Astrocyte (in vitro differentiated cells and primary cell): Measurements from ENCODE around the gene STPG3. TPM values are rescaled to one million over a fixed set of nuclear protein-coding genes. Genes with fewer than 3 reads are reported as not detected.

Experiments
- DNase-seq: peaks from one replicate; pipeline ENCODE4 v3.0.0-alpha.2; 2010; ENCODE audit warnings: low read depth
- FAIRE-seq: peaks from 2 replicates; lab custom pipeline; 2011; peaks lifted over from hg19 to GRCh38; lab: Jason Lieb, UNC
- H2AFZ ChIP-seq: 2 replicates; pipeline ENCODE4 v1.6.0; 2012; ENCODE audit warnings: low read depth, low read length, inconsistent platforms
- H3K27ac ChIP-seq: 2 replicates; pipeline ENCODE4 v1.5.1; 2011; ENCODE audit warnings: low read depth, low read length, inconsistent platforms
- H3K27me3 ChIP-seq: 2 replicates; pipeline ENCODE4 v1.6.0; 2011; ENCODE audit warnings: low read length, inconsistent platforms; ENCODE audit not compliant: insufficient read depth
- H3K36me3 ChIP-seq: 2 replicates; pipeline ENCODE4 v1.5.1; 2011; ENCODE audit warnings: low read length, inconsistent platforms; ENCODE audit not compliant: insufficient read depth
- H3K4me1 ChIP-seq: 2 replicates; pipeline ENCODE4 v1.5.1; 2011; ENCODE audit warnings: low read length, inconsistent platforms; ENCODE audit not compliant: insufficient read depth
- H3K4me2 ChIP-seq: 2 replicates; pipeline ENCODE4 v1.6.0; 2012; ENCODE audit warnings: low read length, inconsistent platforms
- H3K4me3 ChIP-seq: 2 replicates; pipeline ENCODE4 v1.5.1; 2011; ENCODE audit warnings: low read depth, mild to moderate bottlenecking, low read length, inconsistent platforms; ENCODE audit not compliant: insufficient read depth
- H3K79me2 ChIP-seq: 2 replicates; pipeline ENCODE4 v1.6.0; 2012; ENCODE audit warnings: mild to moderate bottlenecking, low read length, inconsistent platforms; ENCODE audit not compliant: insufficient read depth
- H3K9ac ChIP-seq: 2 replicates; pipeline ENCODE4 v1.6.0; 2012; ENCODE audit warnings: mild to moderate bottlenecking, low read length, inconsistent platforms
- H3K9me3 ChIP-seq: 2 replicates; pipeline ENCODE4 v1.5.1; 2012; ENCODE audit warnings: low read depth, mild to moderate bottlenecking, low read length, inconsistent platforms; ENCODE audit not compliant: insufficient read depth
- H4K20me1 ChIP-seq: 2 replicates; pipeline ENCODE4 v1.6.0; 2012; ENCODE audit warnings: low read length, inconsistent platforms; ENCODE audit not compliant: insufficient read depth
- H3K27ac Mint-ChIP-seq: one replicate; pipeline ENCODE4 v1.8.0; 2021; ENCODE audit warnings: mild to moderate bottlenecking, mixed read lengths; ENCODE audit not compliant: unreplicated experiment
- H3K27me3 Mint-ChIP-seq: one replicate; pipeline ENCODE4 v1.8.0; 2021; ENCODE audit warnings: low read depth, mixed read lengths; ENCODE audit not compliant: unreplicated experiment
- H3K36me3 Mint-ChIP-seq: one replicate; pipeline ENCODE4 v1.8.0; 2021; ENCODE audit warnings: low read depth, mixed read lengths; ENCODE audit not compliant: unreplicated experiment
- H3K4me1 Mint-ChIP-seq: one replicate; pipeline ENCODE4 v1.8.0; 2021; ENCODE audit warnings: low read depth, mixed read lengths; ENCODE audit not compliant: unreplicated experiment
- H3K4me3 Mint-ChIP-seq: one replicate; pipeline ENCODE4 v1.8.0; 2021; ENCODE audit warnings: mild to moderate bottlenecking, moderate library complexity, mixed read lengths; ENCODE audit not compliant: unreplicated experiment
- H3K9me3 Mint-ChIP-seq: one replicate; pipeline ENCODE4 v1.8.0; 2021; ENCODE audit warnings: mild to moderate bottlenecking, mixed read lengths; ENCODE audit not compliant: unreplicated experiment
- EZH2 ChIP-seq: IDR thresholded peaks from 2 replicates; pipeline ENCODE4 v1.6.1; 2012; ENCODE audit warnings: mild to moderate bottlenecking, low read length, inconsistent platforms; ENCODE audit not compliant: insufficient read depth
- total RNA-seq: library from RNA; stranded (reverse); gene quantifications from 2 replicates; pipeline ENCODE4 v1.2.1, GENCODE V29; 2021
- TF ChIP-seq, protein P1 (sequence below): IDR thresholded peaks from 2 replicates; pipeline ENCODE4 v1.5.1; 2011; ENCODE audit warnings: low read depth, mild to moderate bottlenecking, inconsistent platforms, low read length, moderate library complexity; ENCODE audit not compliant: insufficient read depth

Gene STPG3
- total RNA-seq, 1 donor from 2014 or later = not detected

DNA sequence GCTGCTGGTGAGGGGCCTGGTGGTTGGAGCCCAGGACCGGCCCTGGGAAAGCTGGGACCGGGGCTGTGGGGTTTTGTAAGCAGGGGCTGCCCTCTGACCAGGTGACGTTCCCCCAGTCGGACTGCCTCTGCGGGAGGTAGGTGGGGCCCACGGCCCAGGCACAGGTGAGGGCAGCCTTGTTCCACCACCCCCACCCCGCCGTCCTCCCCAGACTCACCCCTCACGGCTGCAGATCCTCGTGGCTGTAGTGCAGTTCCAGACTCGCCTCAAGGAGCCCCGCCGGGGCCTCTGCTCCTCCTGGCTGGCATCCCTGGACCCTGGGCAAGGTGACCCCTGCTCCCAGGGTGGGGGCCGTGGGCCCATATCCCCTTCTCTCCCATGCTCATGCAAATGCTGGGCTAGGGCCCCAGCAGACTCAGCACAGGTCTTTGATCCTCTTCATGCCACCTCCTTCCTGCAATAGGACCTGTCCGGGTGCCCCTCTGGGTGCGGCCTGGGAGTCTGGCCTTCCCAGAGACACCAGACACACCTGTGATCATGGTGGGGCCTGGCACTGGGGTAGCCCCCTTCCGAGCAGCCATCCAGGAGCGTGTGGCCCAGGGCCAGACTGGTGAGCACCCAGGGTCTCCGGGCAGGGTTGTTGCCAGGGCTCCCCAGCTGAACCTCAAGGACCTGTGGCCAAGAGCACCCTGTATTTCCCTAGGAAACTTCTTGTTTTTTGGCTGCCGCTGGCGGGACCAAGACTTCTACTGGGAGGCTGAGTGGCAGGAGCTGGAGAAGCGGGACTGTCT lies 35.7 kb upstream of the STPG3 start:
- Histone ChIP-seq H2AFZ (no peak overlapping the region), H3K9me3 (no peaks in the 10 kb centered on the region), H3K4me1 (peaks cover 9% of the 10 kb centered on the region), H3K27me3 (no peaks in the 10 kb centered on the region), H3K36me3 (no peaks in the 10 kb centered on the region), H3K4me3 (no peak overlapping the region), H3K4me2 (no peak overlapping the region), H3K9ac (no peak overlapping the region), H3K27ac (no peak overlapping the region), H4K20me1 (peaks cover 8% of the 10 kb centered on the region), H3K79me2 (no peaks in the 10 kb centered on the region)
- Mint-ChIP-seq H3K36me3 (peaks cover 5% of the 10 kb centered on the region), H3K9me3 (no peaks in the 10 kb centered on the region), H3K27ac (no peak overlapping the region), H3K27me3 (no peaks in the 10 kb centered on the region), H3K4me1 (peaks cover 6% of the 10 kb centered on the region), H3K4me3 (no peak overlapping the region)
- no peak for DNase-seq
- TF ChIP-seq, protein P1, sequence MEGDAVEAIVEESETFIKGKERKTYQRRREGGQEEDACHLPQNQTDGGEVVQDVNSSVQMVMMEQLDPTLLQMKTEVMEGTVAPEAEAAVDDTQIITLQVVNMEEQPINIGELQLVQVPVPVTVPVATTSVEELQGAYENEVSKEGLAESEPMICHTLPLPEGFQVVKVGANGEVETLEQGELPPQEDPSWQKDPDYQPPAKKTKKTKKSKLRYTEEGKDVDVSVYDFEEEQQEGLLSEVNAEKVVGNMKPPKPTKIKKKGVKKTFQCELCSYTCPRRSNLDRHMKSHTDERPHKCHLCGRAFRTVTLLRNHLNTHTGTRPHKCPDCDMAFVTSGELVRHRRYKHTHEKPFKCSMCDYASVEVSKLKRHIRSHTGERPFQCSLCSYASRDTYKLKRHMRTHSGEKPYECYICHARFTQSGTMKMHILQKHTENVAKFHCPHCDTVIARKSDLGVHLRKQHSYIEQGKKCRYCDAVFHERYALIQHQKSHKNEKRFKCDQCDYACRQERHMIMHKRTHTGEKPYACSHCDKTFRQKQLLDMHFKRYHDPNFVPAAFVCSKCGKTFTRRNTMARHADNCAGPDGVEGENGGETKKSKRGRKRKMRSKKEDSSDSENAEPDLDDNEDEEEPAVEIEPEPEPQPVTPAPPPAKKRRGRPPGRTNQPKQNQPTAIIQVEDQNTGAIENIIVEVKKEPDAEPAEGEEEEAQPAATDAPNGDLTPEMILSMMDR = no peak
- TF ChIP-seq EZH2 = no peak
- FAIRE-seq = no peak

DNA sequence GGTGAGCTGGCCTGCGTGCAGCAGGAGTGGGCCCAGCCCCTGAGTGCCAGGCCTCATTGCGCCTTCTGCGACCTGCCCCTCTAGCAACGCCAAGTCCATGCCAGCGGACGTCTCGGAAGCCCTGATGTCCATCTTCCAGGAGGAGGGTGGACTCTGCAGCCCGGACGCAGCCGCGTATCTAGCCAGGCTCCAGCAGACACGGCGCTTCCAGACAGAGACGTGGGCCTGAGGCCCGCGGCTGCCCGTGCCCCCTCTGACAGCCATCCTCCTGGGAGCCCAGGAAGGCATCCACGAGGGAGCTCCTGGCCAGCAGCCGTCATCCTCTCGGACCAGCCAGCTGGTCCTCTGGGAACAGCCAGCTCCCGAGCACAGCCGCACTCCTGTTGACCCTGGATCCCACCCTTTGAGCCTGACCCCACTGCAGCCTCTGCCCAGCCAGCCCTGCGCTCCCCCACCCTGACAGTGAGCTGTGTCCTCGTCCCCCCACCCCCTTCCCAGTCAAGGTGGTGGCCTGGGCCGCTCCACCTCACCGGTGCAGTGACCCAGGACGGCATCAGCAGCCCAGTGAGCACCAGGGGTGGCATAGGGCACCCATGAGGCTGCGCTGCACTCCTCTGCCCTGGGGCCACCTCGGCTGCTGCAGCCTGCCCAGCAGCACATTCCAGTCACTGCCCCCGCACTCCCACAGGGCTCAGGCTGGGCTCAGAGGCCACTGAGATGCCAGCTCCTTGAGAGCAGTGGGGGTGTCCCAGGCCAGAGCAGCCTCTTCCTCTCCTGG lies 34.7 kb upstream of the STPG3 start:
- peaks cover 8% of the 10 kb centered on the region for H4K20me1 ChIP-seq
- no peak overlapping the region for H2AFZ ChIP-seq
- no peaks in the 10 kb centered on the region for H3K36me3 ChIP-seq
- H3K9ac ChIP-seq = no peak overlapping the region
- no peak overlapping the region for H3K4me3 ChIP-seq
- H3K79me2 ChIP-seq = no peaks in the 10 kb centered on the region
- no peaks in the 10 kb centered on the region for H3K9me3 ChIP-seq
- no peak overlapping the region for H3K27ac ChIP-seq
- Mint-ChIP-seq H3K4me1 (peaks cover 6% of the 10 kb centered on the region), H3K4me3 (no peak overlapping the region), H3K27me3 (no peaks in the 10 kb centered on the region), H3K36me3 (peaks cover 4% of the 10 kb centered on the region), H3K27ac (no peak overlapping the region), H3K9me3 (no peaks in the 10 kb centered on the region)
- DNase-seq = no peak
- no peak overlapping the region for H3K4me2 ChIP-seq
- no peak for FAIRE-seq
- TF ChIP-seq EZH2 = no peak
- TF ChIP-seq, protein P1 = no peak
- H3K4me1 ChIP-seq = peaks cover 9% of the 10 kb centered on the region
- no peaks in the 10 kb centered on the region for H3K27me3 ChIP-seq
